K562 (cell line): ENCODE measurements around the gene RNFT2. TPM values are rescaled to one million over a fixed set of nuclear protein-coding genes. Genes with fewer than 3 reads are reported as not detected.

Experiments
- BRD4 ChIP-seq: fragments of 200-600 bp; sonication (generic); IDR thresholded peaks from 2 replicates; pipeline ENCODE4 v1.6.1; 2017; ENCODE audit warnings: inconsistent platforms
- BRD9 ChIP-seq: fragments of 450-650 bp; IDR thresholded peaks from 2 replicates; pipeline ENCODE4 v1.6.1; 2018; ENCODE audit warnings: low read depth; ENCODE audit not compliant: partially characterized antibody
- FOXK2 ChIP-seq, 2 experiments: fragments of 450-650 bp; IDR thresholded peaks in 1 of 2; conservative IDR thresholded peaks in 1 of 2; 2 replicates each; pipeline ENCODE4 v1.6.1; 2016; ENCODE audit warnings: low read depth in 2 of 2, mild to moderate bottlenecking in 1 of 2
- GTF2E2 ChIP-seq: fragments of 200-800 bp; sonication (Bioruptor generic); IDR thresholded peaks from 2 replicates; pipeline ENCODE4 v1.6.1; 2016; ENCODE audit warnings: missing genetic modification characterization, missing compliant biosample characterization
- MEIS2 ChIP-seq: fragments of 450-650 bp; IDR thresholded peaks from 2 replicates; pipeline ENCODE4 v1.6.1; 2014; ENCODE audit warnings: mild to moderate bottlenecking; ENCODE audit not compliant: partially characterized antibody
- NFYB ChIP-seq: IDR thresholded peaks from 2 replicates; pipeline ENCODE4 v1.6.1; 2011; ENCODE audit warnings: mild to moderate bottlenecking, moderate library complexity; ENCODE audit not compliant: insufficient read length; ENCODE audit errors: extremely low read depth
- PHB2 ChIP-seq: fragments of 450-650 bp; IDR thresholded peaks from 2 replicates; pipeline ENCODE4 v1.6.1; 2017; ENCODE audit warnings: low read depth
- POLR2G ChIP-seq: fragments of 200-400 bp; formaldehyde crosslinking; IDR thresholded peaks from 2 replicates; pipeline ENCODE4 v1.6.1; 2017; ENCODE audit warnings: low read depth, mild to moderate bottlenecking, antibody characterized with exemption, low read length, moderate library complexity
- RBM34 ChIP-seq: fragments of 200-400 bp; formaldehyde crosslinking; IDR thresholded peaks from 2 replicates; pipeline ENCODE4 v1.6.1; 2018; ENCODE audit warnings: low read length, borderline replicate concordance; ENCODE audit not compliant: insufficient read depth
- THAP12 ChIP-seq: fragments of 250-450 bp; sonication (Bioruptor Pico); IDR thresholded peaks from 2 replicates; pipeline ENCODE4 v1.9.0; 2021; ENCODE audit warnings: mild to moderate bottlenecking, inconsistent platforms
- ZNF184 ChIP-seq: sonication (generic); formaldehyde crosslinking; IDR thresholded peaks from 2 replicates; pipeline ENCODE4 v1.5.0; 2020; ENCODE audit warnings: missing genetic modification reagents
- polyA plus RNA-seq, 8 experiments: library from polyadenylated mRNA; depleted of rRNA in 4 of 8; stranded (reverse) in 5 of 8; unstranded in 3 of 8; fragments of >200 nt; fragmentation: Nextera tagmentation in 2 of 8; fragmentation: Illumina TruSeq in 1 of 8; extraction: Ambion mirVana in 2 of 8; extraction: Trizol in 1 of 8; gene quantifications; 2 replicates each; pipeline versions ENCODE4 v1.2.1 to v1.2.3, GENCODE V29; 2011 to 2014; ENCODE audit warnings: inconsistent platforms in 1 of 8, missing spikeins in 1 of 8
- total RNA-seq, 7 experiments: library from RNA; depleted of rRNA in 6 of 7; stranded (reverse); fragments of >200 nt in 6 of 7; fragmentation: Illumina TruSeq in 2 of 7; extraction: Trizol in 2 of 7; gene quantifications; 2 replicates each; pipeline versions ENCODE4 v1.2.1 to v1.2.3, GENCODE V29; 2011 to 2021; ENCODE audit warnings: low replicate concordance in 1 of 7
- TF ChIP-seq, protein P1 (sequence below), 2 experiments: fragments of 450-650 bp in 1 of 2; sonication (generic) in 1 of 2; formaldehyde crosslinking in 1 of 2; IDR thresholded peaks in 1 of 2; conservative IDR thresholded peaks in 1 of 2; 2 replicates each; pipeline versions ENCODE4 v1.6.1 to v1.8.1; 2016 to 2023; ENCODE audit warnings: mild to moderate bottlenecking in 2 of 2, moderate library complexity in 2 of 2, inconsistent platforms in 1 of 2, missing genetic modification reagents in 1 of 2
- TF ChIP-seq, protein P2 (sequence below), 2 experiments: fragments of 450-650 bp; IDR thresholded peaks; 2 replicates each; pipeline ENCODE4 v1.6.1; 2016; ENCODE audit warnings: mild to moderate bottlenecking in 2 of 2, borderline replicate concordance in 1 of 2, low read depth in 1 of 2, moderate library complexity in 1 of 2

RNFT2 gene
- total and polyA plus RNA-seq, 9 of the 15 experiments (the other 6 are each of a cell fraction or from before 2014, with no cell fraction given) = 3.6 to 26.3 (median 9.5) TPM

DNA sequence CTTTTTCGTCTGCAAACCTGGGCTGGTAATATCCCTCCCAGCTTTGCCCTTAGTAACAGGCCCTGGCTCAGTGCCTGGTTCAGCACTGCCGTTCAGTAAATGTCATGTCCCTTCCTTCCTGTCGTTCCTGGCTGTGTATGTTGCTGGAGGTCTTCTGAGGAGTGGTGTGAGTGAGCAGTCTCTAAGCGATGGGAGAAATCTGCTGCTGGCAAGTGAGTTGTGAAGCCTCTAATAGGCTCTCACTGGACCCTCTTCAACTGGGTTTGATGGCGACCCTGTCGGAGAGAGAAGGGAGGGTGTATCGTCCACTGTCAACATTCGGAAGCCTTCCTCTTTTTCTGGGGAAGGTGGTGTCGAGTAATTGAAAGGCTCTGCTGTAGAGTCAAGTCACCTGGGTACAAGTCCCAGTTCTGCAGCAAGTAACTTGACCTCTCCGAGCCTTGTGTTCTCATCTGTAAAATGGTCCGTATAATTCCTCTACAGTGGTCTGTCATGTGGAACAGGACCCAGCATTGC is 80.3 kb downstream of the RNFT2 start (continued):
- no peak for TF ChIP-seq THAP12 (CRISPR knock-in tag)
- TF ChIP-seq, protein P1, sequence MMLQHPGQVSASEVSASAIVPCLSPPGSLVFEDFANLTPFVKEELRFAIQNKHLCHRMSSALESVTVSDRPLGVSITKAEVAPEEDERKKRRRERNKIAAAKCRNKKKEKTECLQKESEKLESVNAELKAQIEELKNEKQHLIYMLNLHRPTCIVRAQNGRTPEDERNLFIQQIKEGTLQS (IDR thresholded peaks at IDR 0.05) = no peak
- TF ChIP-seq, protein P1 (CRISPR knock-in tag; conservative IDR thresholded peaks at IDR 0.05) = no peak
- TF ChIP-seq POLR2G = no peak
- TF ChIP-seq BRD4 = no peak
- no peak for TF ChIP-seq PHB2
- no peak for TF ChIP-seq BRD9
- no peak for TF ChIP-seq MEIS2
- TF ChIP-seq NFYB = no peak
- no peak for TF ChIP-seq RBM34
- TF ChIP-seq GTF2E2 (tag) = no peak
- TF ChIP-seq, protein P2, sequence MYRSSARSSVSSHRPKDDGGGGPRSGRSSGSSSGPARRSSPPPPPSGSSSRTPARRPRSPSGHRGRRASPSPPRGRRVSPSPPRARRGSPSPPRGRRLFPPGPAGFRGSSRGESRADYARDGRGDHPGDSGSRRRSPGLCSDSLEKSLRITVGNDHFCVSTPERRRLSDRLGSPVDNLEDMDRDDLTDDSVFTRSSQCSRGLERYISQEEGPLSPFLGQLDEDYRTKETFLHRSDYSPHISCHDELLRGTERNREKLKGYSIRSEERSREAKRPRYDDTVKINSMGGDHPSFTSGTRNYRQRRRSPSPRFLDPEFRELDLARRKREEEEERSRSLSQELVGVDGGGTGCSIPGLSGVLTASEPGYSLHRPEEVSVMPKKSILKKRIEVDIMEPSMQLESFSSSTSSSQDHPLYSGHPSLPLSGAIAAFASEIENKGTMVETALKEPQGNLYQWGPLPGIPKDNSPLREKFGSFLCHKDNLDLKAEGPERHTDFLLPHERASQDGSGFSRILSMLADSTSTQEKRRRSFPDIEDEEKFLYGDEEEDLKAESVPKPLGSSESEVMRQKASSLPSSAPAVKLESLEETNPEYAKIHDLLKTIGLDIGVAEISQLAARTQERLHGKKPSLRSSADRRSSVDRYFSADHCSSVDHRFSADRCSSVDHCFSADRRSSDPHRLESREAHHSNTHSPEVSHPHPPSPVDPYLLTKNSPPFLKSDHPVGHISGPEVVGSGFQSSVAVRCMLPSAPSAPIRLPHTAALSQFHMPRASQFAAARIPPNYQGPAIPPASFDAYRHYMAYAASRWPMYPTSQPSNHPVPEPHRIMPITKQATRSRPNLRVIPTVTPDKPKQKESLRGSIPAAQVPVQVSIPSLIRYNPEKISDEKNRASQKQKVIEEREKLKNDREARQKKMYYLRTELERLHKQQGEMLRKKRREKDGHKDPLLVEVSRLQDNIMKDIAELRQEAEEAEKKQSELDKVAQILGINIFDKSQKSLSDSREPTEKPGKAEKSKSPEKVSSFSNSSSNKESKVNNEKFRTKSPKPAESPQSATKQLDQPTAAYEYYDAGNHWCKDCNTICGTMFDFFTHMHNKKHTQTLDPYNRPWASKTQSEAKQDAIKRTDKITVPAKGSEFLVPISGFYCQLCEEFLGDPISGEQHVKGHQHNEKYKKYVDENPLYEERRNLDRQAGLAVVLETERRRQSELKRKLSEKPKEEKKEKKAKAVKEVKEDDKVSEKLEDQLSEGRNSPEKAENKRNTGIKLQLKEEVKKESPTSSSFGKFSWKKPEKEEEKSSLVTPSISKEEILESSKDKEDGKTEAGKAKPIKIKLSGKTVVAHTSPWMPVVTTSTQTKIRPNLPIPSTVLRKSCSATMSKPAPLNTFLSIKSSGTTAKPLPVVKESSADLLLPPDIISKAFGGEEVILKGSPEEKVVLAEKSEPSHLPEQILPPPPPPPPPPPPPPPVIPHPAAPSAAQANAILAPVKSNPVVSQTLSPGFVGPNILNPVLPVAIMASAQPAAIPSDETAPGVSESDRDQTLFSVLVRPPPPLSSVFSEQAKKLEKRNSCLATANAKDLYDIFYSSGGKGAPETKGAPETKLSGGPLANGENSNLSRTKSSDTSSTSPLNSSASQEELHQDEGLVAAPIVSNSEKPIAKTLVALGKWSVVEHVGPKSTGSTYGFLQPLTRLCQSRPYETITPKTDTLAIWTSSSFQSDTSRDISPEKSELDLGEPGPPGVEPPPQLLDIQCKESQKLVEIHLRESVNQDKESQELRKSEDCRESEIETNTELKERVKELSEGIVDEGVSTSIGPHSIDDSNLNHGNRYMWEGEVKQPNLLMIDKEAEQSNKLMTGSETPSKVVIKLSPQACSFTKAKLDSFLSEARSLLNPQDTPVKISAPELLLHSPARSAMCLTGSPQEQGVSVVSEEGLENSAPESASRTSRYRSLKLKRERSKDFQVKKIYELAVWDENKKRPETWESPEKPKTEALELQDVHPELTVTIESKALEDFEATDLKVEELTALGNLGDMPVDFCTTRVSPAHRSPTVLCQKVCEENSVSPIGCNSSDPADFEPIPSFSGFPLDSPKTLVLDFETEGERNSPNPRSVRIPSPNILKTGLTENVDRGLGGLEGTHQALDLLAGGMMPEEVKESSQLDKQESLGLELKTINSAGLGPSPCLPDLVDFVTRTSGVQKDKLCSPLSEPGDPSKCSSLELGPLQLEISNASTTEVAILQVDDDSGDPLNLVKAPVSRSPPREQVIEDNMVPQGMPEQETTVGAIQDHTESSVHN (IDR thresholded peaks at IDR 0.05; ENCODE audit: borderline replicate concordance in 1 of 2, low read depth in 1 of 2) = no peak
- no peak for TF ChIP-seq FOXK2 (conservative IDR thresholded peaks at IDR 0.05 in 1 of 2, IDR thresholded peaks at IDR 0.05 in 1 of 2; ENCODE audit: low read depth in 2 of 2)
- no peak for TF ChIP-seq ZNF184
